C4-2B (cell line): ENCODE measurements around the gene ZDHHC17.

ENCODE experiments used
- H3K27ac ChIP-seq: fragments of 450-650 bp; 2 replicates; pipeline ENCODE4 v1.5.1; 2017
- ZFX ChIP-seq: fragments of 450-650 bp; IDR thresholded peaks from 2 replicates; pipeline ENCODE4 v1.6.1; 2017
- TF ChIP-seq, protein P1 (sequence below): fragments of 450-650 bp; conservative IDR thresholded peaks from 2 replicates; pipeline ENCODE4 v1.5.1; 2017; ENCODE audit warnings: mild to moderate bottlenecking

Gene ZDHHC17

GRCh38 chr12:76836633-76837032, 72.7 kb downstream of the ZDHHC17 start:
- no peak overlapping the region for H3K27ac ChIP-seq

GRCh38 chr12:76847260-76847659, 83.3 kb downstream of the ZDHHC17 start:
- H3K27ac ChIP-seq: no peak overlapping the region
- TF ChIP-seq, protein P1, sequence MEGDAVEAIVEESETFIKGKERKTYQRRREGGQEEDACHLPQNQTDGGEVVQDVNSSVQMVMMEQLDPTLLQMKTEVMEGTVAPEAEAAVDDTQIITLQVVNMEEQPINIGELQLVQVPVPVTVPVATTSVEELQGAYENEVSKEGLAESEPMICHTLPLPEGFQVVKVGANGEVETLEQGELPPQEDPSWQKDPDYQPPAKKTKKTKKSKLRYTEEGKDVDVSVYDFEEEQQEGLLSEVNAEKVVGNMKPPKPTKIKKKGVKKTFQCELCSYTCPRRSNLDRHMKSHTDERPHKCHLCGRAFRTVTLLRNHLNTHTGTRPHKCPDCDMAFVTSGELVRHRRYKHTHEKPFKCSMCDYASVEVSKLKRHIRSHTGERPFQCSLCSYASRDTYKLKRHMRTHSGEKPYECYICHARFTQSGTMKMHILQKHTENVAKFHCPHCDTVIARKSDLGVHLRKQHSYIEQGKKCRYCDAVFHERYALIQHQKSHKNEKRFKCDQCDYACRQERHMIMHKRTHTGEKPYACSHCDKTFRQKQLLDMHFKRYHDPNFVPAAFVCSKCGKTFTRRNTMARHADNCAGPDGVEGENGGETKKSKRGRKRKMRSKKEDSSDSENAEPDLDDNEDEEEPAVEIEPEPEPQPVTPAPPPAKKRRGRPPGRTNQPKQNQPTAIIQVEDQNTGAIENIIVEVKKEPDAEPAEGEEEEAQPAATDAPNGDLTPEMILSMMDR: no peak
- TF ChIP-seq ZFX: no peak

More at GRCh38 chr12:76836633-76837032, 72.7 kb downstream of the ZDHHC17 start:
- TF ChIP-seq, protein P1: no peak
- no peak for TF ChIP-seq ZFX

GRCh38 chr12:76848132-76848531, 84.2 kb downstream of the ZDHHC17 start:
- H3K27ac ChIP-seq: no peak overlapping the region
- no peak for TF ChIP-seq ZFX
- TF ChIP-seq, protein P1: no peak

- no peak overlapping the region for H3K27ac ChIP-seq
- TF ChIP-seq ZFX: no peak
- TF ChIP-seq, protein P1: no peak
Observed at GRCh38 chr12:76852106-76852505, 88.2 kb downstream of the ZDHHC17 start.

DNA sequence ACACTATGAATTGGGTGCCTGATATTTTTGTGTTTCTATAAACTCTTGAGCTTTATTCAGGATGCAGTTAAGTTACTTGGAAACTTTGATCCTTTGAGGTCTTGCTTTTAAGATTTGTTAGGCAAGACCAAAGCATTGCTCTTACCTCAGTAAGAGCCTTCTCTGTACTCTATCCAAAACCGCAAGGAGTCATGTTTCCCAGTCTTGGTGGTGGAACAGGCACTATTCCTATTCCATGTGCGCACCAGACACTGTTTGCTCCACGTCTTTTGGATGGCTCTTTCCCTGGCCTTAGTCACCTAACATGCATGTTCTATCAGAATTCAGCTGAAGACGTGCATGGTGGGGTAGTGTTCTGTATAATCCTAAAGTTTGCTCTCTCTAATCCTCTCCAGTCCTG, 91.4 kb downstream of the ZDHHC17 start:
- no peak overlapping the region for H3K27ac ChIP-seq
- TF ChIP-seq, protein P1: no peak
- no peak for TF ChIP-seq ZFX

DNA sequence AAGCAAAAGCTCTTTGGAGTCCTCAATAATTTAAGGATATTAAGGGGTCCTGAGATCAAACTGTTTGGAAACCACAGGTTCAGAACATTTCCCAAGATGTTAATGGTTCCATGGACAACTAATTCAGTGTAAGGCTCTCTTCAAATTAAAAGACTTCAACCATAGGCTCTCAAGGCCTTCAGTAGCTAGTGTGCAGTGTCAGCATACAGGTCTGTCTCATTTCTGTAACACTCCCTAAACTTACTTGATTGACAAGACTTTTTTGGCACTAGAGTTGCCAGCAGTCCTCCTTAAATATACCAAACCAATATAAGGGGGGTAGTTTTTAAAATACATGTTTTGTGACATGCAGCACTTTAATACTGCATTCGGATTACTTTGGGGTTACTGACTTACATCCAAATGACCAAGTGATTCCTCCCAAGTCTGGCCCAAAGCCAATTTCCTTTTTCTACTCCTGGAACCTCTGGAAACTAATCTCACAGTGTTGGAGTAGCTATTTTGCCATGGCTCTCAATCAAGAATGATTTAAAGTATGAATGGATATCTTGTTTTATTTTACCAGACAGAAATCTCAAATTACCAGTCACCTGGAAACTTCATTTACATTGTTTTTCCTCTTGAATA, 92.2 kb downstream of the ZDHHC17 start:
- H3K27ac ChIP-seq: no peak overlapping the region
- TF ChIP-seq ZFX: no peak
- TF ChIP-seq, protein P1: no peak

GRCh38 chr12:76859611-76860010, 95.7 kb downstream of the ZDHHC17 start:
- no peak overlapping the region for H3K27ac ChIP-seq
- no peak for TF ChIP-seq ZFX
- TF ChIP-seq, protein P1: no peak
